Hematopoietic multipotent progenitor cell treated with erythropoietin and hydrocortisone succinate and interleukin-3 and kit ligand, for 4 days (in vitro differentiated cells): ENCODE data around the gene MTA1.
A peak's percentile ranks its signal among the peaks of the same experiment; 100 is the strongest.

Experiments
- DNase-seq: peaks from one replicate; pipeline ENCODE4 v3.0.0-alpha.2; 2015

The MTA1 gene

GRCh38 chr14:105411017-105411941, 8.3 kb upstream of the MTA1 start:
- peak; percentile 71 for DNase-seq

- no peak for DNase-seq
These were observed 7.4 kb upstream of the MTA1 start for GRCh38 chr14:105411985-105412770.

- no peak for DNase-seq
These were observed 6.7 kb upstream of the MTA1 start for GRCh38 chr14:105412771-105413543.

GRCh38 chr14:105413544-105413886, 6.1 kb upstream of the MTA1 start:
- DNase-seq, result no peak

GRCh38 chr14:105414456-105415371, 4.9 kb upstream of the MTA1 start:
- DNase-seq, result peak; percentile 88

- no peak for DNase-seq
These were observed 3.9 kb upstream of the MTA1 start for GRCh38 chr14:105415481-105416428.

- DNase-seq, result no peak
These were observed 3.0 kb upstream of the MTA1 start for GRCh38 chr14:105416671-105417070.

- DNase-seq, result no peak
These were observed 1.9 kb upstream of the MTA1 start for GRCh38 chr14:105417690-105418121.

GRCh38 chr14:105418269-105419194, 1.1 kb upstream of the MTA1 start:
- DNase-seq, result no peak

GRCh38 chr14:105420101-105420973, 710 bp downstream of the MTA1 start:
- DNase-seq, result no peak

GRCh38 chr14:105420974-105421674, 1.5 kb downstream of the MTA1 start:
- DNase-seq, result no peak

- DNase-seq, result peak; percentile 36
These were observed 2.3 kb downstream of the MTA1 start for GRCh38 chr14:105421723-105422615.

- DNase-seq, result peak; percentile 42
These were observed 3.3 kb downstream of the MTA1 start for GRCh38 chr14:105422695-105423487.

GRCh38 chr14:105423488-105424195, 4.0 kb downstream of the MTA1 start:
- no peak for DNase-seq

- no peak for DNase-seq
These were observed 5.2 kb downstream of the MTA1 start for GRCh38 chr14:105424861-105425260.
